Measurements from ENCODE around the gene DDC.

Gene DDC

DNA sequence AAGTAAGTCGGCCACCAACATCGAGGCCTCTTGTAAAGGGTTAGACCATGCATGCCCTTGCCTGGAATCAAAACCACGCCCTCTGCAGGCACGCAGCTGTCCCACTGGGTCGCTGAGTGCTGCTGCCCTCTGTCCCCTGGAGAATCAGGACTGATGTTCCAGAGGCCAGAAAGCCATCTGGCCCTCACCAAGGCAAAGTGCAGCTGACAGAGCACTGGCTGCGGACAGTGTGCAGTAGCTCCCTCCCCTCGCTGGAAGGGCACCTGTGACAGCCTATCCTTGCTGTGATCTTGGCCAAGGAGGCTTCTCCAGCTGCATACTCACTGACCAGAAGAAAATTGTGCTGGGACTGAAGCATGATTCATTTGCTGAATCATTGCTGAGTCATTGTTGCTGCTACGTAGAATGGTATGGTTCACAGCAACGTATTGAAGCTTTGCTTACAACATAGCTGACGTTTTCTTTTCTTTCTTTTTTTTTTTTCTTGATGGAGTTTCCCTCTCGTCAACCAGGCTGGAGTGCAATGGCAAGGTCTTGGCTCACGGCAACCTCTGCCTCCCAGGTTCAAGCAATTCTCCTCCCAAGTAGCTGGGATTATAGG is 30.4 kb downstream of the DDC start:
- DNase-seq (ENCODE audit: low read depth): peak; percentile 94
- in situ Hi-C loops (cut with HindIII; ENCODE audit: low sequenced_read_pairs): no loop called here
- TF ChIP-seq, protein P1, sequence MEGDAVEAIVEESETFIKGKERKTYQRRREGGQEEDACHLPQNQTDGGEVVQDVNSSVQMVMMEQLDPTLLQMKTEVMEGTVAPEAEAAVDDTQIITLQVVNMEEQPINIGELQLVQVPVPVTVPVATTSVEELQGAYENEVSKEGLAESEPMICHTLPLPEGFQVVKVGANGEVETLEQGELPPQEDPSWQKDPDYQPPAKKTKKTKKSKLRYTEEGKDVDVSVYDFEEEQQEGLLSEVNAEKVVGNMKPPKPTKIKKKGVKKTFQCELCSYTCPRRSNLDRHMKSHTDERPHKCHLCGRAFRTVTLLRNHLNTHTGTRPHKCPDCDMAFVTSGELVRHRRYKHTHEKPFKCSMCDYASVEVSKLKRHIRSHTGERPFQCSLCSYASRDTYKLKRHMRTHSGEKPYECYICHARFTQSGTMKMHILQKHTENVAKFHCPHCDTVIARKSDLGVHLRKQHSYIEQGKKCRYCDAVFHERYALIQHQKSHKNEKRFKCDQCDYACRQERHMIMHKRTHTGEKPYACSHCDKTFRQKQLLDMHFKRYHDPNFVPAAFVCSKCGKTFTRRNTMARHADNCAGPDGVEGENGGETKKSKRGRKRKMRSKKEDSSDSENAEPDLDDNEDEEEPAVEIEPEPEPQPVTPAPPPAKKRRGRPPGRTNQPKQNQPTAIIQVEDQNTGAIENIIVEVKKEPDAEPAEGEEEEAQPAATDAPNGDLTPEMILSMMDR (IDR thresholded peaks at IDR 0.05; ENCODE audit: low read depth, low read length, missing control alignments): no peak
- no peak overlapping the region for H3K4me3 ChIP-seq (ENCODE audit: low read depth, low read length)

DNA sequence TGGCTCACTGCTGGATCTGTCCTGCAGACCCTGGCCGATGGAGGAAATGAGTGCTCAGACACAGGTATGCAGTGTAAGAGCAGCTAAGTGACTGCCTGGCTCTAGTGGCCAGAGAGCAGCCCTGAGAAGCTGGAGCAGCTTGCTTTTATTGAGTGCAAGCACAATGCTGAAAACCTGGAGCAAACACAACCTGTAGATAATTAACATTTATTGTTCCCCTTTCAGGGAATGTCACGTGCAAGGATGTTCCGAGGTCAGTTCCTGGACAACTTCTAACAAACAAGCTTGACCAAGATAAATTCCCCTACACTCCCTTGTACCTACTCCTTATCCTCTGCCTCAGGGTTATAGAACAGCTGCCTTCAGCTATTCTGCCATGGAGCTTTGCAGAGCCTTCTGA is 31.3 kb downstream of the DDC start:
- no peak for DNase-seq (ENCODE audit: low read depth)
- no peak overlapping the region for H3K4me3 ChIP-seq (ENCODE audit: low read depth, low read length)
- TF ChIP-seq, protein P1 (IDR thresholded peaks at IDR 0.05; ENCODE audit: low read depth, low read length, missing control alignments): no peak
- in situ Hi-C loops (cut with HindIII; ENCODE audit: low sequenced_read_pairs): no loop called here

DNA sequence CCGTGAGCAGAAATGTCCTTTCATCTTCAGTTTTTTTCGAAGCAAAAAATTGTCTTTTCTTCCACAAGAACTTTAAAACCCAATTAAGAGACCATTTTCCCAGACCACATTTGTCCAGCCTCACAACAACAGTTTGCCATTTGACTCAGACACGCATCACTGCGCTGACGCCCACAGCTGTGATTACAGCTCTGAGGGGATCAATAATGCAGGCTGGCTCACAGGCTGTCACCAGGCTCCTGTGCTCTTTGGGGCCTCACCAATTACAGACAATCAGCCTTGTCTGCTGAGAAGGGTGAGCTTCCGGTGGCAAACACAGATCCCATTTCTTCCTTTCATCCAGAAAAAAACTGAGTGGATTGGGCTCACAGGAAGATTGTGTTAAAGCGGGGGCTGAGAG is 33.3 kb downstream of the DDC start:
- in situ Hi-C loops (cut with HindIII; ENCODE audit: low sequenced_read_pairs): no loop called here
- no peak for DNase-seq (ENCODE audit: low read depth)
- H3K4me3 ChIP-seq (ENCODE audit: low read depth, low read length): no peak overlapping the region
- TF ChIP-seq, protein P1 (IDR thresholded peaks at IDR 0.05; ENCODE audit: low read depth, low read length, missing control alignments): no peak

DNA sequence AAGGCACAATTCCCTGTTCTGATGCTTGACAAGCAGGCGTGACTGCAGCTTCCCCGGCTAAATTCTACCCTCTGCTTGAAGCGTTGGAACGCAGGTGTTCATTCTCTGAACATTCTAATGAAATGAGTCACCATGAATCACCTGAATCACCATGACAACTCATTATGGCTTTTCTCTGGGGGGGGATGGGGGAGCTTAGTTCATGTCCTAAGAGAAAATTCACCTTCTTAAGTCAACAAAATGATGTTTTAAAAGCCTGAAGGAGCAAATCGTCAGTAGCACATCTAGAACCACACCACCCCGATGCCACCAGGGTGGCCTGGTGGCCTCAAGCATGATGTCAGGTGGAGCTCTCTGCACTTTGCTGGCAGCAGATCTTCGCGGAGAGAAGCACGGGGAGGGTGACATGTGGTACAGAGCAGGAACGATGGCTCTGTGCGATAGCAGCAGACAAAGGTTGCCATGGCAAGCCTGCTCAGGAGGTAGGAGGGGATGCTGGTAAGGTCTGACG is 33.7 kb downstream of the DDC start:
- TF ChIP-seq, protein P1 (IDR thresholded peaks at IDR 0.05; ENCODE audit: low read depth, low read length, missing control alignments): no peak
- in situ Hi-C loops (cut with HindIII; ENCODE audit: low sequenced_read_pairs): no loop called here
- DNase-seq (ENCODE audit: low read depth): no peak
- H3K4me3 ChIP-seq (ENCODE audit: low read depth, low read length): no peak overlapping the region

DNA sequence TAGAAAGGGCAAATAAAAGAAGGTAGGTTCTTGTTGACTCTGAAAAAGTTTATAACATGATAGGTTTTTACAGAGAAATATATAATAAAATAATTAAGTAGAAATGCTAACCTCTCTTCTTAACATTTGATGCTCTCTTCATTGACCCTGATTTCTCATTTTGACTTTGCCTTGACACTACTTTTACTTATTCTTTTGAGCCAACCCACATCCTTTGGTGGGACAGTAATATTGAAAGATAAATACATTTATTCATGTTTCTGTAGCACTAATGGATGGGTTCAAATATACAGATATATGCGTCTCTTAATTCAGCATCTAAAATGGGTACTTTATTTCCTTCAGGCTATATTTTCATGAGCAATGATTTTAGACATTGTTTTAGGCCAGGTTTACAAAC is 34.4 kb downstream of the DDC start:
- TF ChIP-seq, protein P1 (IDR thresholded peaks at IDR 0.05; ENCODE audit: low read depth, low read length, missing control alignments): no peak
- DNase-seq (ENCODE audit: low read depth): no peak
- H3K4me3 ChIP-seq (ENCODE audit: low read depth, low read length): no peak overlapping the region
- in situ Hi-C loops (cut with HindIII; ENCODE audit: low sequenced_read_pairs): no loop called here

DNA sequence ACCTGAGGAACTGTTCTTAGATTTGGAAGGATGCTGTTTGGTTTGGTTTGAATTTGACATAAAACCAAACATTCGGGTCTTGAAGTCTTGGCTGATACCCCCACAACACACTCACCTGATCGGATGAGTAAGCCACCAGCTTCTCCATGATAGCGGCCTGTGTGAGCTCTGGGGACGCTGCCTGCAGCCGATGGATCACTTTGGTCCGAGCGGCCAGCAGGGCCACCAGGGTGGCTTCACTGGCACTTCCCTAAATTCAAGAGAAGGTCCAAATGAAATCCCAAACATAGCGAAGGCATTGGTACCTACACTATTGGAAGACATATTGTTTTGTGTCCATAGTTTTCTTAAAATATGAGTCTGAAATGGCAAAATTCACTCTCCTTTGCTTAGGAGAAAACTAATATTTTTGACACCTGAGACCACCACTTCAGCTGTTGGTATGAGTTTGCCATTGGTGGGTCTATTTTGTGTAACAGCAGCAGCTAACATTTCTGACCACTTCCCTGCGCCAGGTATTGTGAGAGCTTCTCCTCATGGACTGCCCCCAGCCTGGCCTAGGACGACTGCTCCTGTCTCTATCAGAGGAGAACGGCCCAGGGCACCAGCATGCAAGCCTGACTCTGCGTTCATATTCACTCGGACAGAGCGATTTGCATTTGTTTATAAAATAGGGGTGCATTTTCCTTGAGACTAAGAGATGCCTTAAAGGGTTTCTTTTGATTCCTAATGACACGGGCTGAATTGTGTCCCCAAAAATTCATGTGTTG is 35.9 kb downstream of the DDC start:
- TF ChIP-seq, protein P1 (IDR thresholded peaks at IDR 0.05; ENCODE audit: low read depth, low read length, missing control alignments): no peak
- no peak overlapping the region for H3K4me3 ChIP-seq (ENCODE audit: low read depth, low read length)
- in situ Hi-C loops (cut with HindIII; ENCODE audit: low sequenced_read_pairs): no loop called here
- DNase-seq (ENCODE audit: low read depth): no peak
